ENCODE data around the gene VSIG4. TPM values are rescaled to one million over a fixed set of nuclear protein-coding genes. Genes with fewer than 3 reads are reported as not detected.

Gene VSIG4
- total and polyA plus RNA-seq, 7 donors, result 26.0 to 213 (median 102) TPM

GRCh38 chrX:66030505-66031317, 9.2 kb downstream of the VSIG4 start:
- H3K9me3 ChIP-seq, result no peaks in the 10 kb centered on the region
- intact Hi-C loops (cut with DNase I), result no loop called here
- DNase-seq, result no peak
- WGBS, 2 donors, result 68 to 74% methylated on average over 7 of the region's 7 CpGs
- TF ChIP-seq POLR2AphosphoS5 (IDR thresholded peaks at IDR 0.05), result no peak
- TF ChIP-seq EP300 (IDR thresholded peaks at IDR 0.05), result no peak
- peak in 1 of 4 experiments; percentile 11 for TF ChIP-seq CTCF (IDR thresholded peaks at IDR 0.05)
- no peak for TF ChIP-seq POLR2A (IDR thresholded peaks at IDR 0.05)
- no peaks in the 10 kb centered on the region for H3K36me3 ChIP-seq
- H3K4me3 ChIP-seq, result no peak overlapping the region
- no peak overlapping the region for H3K27ac ChIP-seq
- no peaks in the 10 kb centered on the region for H3K4me1 ChIP-seq
- H3K27me3 ChIP-seq, result no peaks in the 10 kb centered on the region

- DNase-seq, result no peak
- WGBS, 2 donors, result 88 to 93% methylated on average over 2 of the region's 2 CpGs
- no peak for TF ChIP-seq EP300 (IDR thresholded peaks at IDR 0.05)
- Histone ChIP-seq H3K4me1 (no peaks in the 10 kb centered on the region), H3K9me3 (no peaks in the 10 kb centered on the region), H3K27me3 (no peaks in the 10 kb centered on the region), H3K27ac (no peak overlapping the region), H3K4me3 (no peak overlapping the region), H3K36me3 (no peaks in the 10 kb centered on the region)
- intact Hi-C loops (cut with DNase I), result no loop called here
Observed at GRCh38 chrX:66028936-66029335, 10.9 kb downstream of the VSIG4 start.

- Histone ChIP-seq H3K4me1 (no peaks in the 10 kb centered on the region), H3K27me3 (no peaks in the 10 kb centered on the region), H3K9me3 (no peaks in the 10 kb centered on the region), H3K4me3 (no peak overlapping the region), H3K27ac (no peak overlapping the region), H3K36me3 (no peaks in the 10 kb centered on the region)
- DNase-seq, result no peak
- intact Hi-C loops (cut with DNase I), result no loop called here
- 80 to 86% methylated on average over 2 of the region's 2 CpGs for WGBS, 2 donors
- TF ChIP-seq POLR2A (IDR thresholded peaks at IDR 0.05), result no peak
- TF ChIP-seq POLR2AphosphoS5 (IDR thresholded peaks at IDR 0.05), result no peak
- TF ChIP-seq CTCF (IDR thresholded peaks at IDR 0.05), result no peak
- TF ChIP-seq EP300 (IDR thresholded peaks at IDR 0.05), result no peak
Observed at GRCh38 chrX:66024570-66024969, 15.3 kb downstream of the VSIG4 start.

- Histone ChIP-seq H3K36me3 (no peaks in the 10 kb centered on the region), H3K27ac (no peak overlapping the region), H3K4me3 (no peak overlapping the region), H3K27me3 (no peaks in the 10 kb centered on the region), H3K9me3 (no peaks in the 10 kb centered on the region), H3K4me1 (no peaks in the 10 kb centered on the region)
- TF ChIP-seq EP300 (IDR thresholded peaks at IDR 0.05), result no peak
- no peak for TF ChIP-seq POLR2A (IDR thresholded peaks at IDR 0.05)
- no peak for TF ChIP-seq CTCF (IDR thresholded peaks at IDR 0.05)
- TF ChIP-seq POLR2AphosphoS5 (IDR thresholded peaks at IDR 0.05), result no peak
- WGBS, 2 donors, result 92 to 100% methylated on average over 1 of the region's 1 CpG
- DNase-seq, result no peak
- intact Hi-C loops (cut with DNase I), result no loop called here
Observed at GRCh38 chrX:66024092-66024467, 15.8 kb downstream of the VSIG4 start.

GRCh38 chrX:66023385-66024091, 16.3 kb downstream of the VSIG4 start:
- no peaks in the 10 kb centered on the region for H3K27me3 ChIP-seq
- H3K36me3 ChIP-seq, result no peaks in the 10 kb centered on the region
- H3K27ac ChIP-seq, result no peak overlapping the region
- TF ChIP-seq EP300 (IDR thresholded peaks at IDR 0.05) (no peak), POLR2AphosphoS5 (IDR thresholded peaks at IDR 0.05) (no peak), POLR2A (IDR thresholded peaks at IDR 0.05) (no peak)
- WGBS, 2 donors, result 86 to 91% methylated on average over 5 of the region's 5 CpGs
- no peaks in the 10 kb centered on the region for H3K4me1 ChIP-seq
- H3K9me3 ChIP-seq, result no peaks in the 10 kb centered on the region
- intact Hi-C loops (cut with DNase I), result no loop called here
- H3K4me3 ChIP-seq, result no peak overlapping the region
- no peak for DNase-seq

Data from sigmoid colon (tissue), 7 donors.